ENCODE data around the gene ETV3. TPM values are rescaled to one million over a fixed set of nuclear protein-coding genes. Genes with fewer than 3 reads are reported as not detected.

The ETV3 gene
- total RNA-seq, 3 donors from 2014 or later, result 20.0 to 28.0 (median 22.0) TPM

GRCh38 chr1:157147906-157148700 is 9.9 kb upstream of the ETV3 start:
- TF ChIP-seq POLR2A (IDR thresholded peaks at IDR 0.05) (no peak), POLR2AphosphoS5 (IDR thresholded peaks at IDR 0.05) (no peak)
- TF ChIP-seq, protein P1, sequence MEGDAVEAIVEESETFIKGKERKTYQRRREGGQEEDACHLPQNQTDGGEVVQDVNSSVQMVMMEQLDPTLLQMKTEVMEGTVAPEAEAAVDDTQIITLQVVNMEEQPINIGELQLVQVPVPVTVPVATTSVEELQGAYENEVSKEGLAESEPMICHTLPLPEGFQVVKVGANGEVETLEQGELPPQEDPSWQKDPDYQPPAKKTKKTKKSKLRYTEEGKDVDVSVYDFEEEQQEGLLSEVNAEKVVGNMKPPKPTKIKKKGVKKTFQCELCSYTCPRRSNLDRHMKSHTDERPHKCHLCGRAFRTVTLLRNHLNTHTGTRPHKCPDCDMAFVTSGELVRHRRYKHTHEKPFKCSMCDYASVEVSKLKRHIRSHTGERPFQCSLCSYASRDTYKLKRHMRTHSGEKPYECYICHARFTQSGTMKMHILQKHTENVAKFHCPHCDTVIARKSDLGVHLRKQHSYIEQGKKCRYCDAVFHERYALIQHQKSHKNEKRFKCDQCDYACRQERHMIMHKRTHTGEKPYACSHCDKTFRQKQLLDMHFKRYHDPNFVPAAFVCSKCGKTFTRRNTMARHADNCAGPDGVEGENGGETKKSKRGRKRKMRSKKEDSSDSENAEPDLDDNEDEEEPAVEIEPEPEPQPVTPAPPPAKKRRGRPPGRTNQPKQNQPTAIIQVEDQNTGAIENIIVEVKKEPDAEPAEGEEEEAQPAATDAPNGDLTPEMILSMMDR (IDR thresholded peaks at IDR 0.05), result no peak
- intact Hi-C loops (cut with DNase I; ENCODE audit: low total_unique reads), result loop anchor here (5.0 kb wide), 1 partner anchor 56 kb away; no protein-coding TSS in a partner anchor
- DNase-seq (ENCODE audit: low spot score in 2 of 2), result no peak
- no peaks in the 10 kb centered on the region for H3K36me3 ChIP-seq
- no peaks in the 10 kb centered on the region for H3K27me3 ChIP-seq
- H3K27ac ChIP-seq, result peak overlapping the region in 1 of 2 donors; percentile 46
- H3K4me3 ChIP-seq, result no peak overlapping the region
- H3K4me1 ChIP-seq, result no peaks in the 10 kb centered on the region
- H3K9me3 ChIP-seq, result no peaks in the 10 kb centered on the region

DNA sequence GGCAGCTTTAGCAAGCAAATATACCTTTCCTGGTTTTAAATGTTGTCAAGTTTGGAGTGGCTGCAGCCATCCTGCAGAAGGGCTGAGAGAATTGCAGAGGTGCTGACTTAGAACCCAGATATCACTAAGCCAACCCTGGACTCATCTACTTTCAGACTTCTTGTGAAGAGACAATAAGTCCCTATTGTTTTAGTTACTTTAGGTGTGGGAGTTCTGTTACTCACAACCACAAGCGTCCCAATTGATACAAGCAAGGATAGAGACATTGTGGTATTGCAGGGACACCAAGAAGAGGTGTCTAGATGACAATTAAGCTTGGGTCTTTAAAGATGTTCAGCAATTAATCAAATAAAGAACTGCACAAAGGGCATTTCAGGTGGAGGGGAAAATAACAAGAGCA is 8.8 kb upstream of the ETV3 start:
- intact Hi-C loops (cut with DNase I; ENCODE audit: low total_unique reads), result loop anchor here (5.0 kb wide), 1 partner anchor 55 kb away; no protein-coding TSS in a partner anchor
- Histone ChIP-seq H3K36me3 (no peaks in the 10 kb centered on the region), H3K9me3 (no peaks in the 10 kb centered on the region), H3K4me3 (no peak overlapping the region), H3K4me1 (no peaks in the 10 kb centered on the region), H3K27me3 (no peaks in the 10 kb centered on the region), H3K27ac (no peak overlapping the region)
- no peak for DNase-seq (ENCODE audit: low spot score in 2 of 2)
- TF ChIP-seq, protein P1 (IDR thresholded peaks at IDR 0.05), result no peak
- TF ChIP-seq POLR2AphosphoS5 (IDR thresholded peaks at IDR 0.05) (no peak), POLR2A (IDR thresholded peaks at IDR 0.05) (no peak)

DNA sequence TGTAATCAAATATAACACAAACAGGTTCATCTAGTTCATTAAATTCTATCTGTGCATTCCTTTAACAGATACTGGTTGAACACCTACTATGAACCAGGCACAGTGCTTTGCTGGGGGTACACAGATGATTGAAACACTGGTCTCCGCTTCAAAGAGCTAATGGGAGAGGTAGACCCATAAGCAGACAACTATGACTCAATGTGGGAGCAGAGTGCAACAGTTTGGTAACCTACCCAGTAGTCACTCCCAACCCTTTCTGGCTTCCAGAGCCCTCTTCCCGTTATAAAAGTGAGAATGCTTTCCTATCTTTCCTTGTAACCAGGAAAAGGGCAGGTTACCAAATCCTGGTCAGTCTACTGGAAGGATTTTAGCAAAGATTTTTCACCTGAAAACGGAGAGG is 8.0 kb upstream of the ETV3 start:
- H3K27me3 ChIP-seq, result no peaks in the 10 kb centered on the region
- H3K27ac ChIP-seq, result no peak overlapping the region
- H3K4me3 ChIP-seq, result no peak overlapping the region
- no peaks in the 10 kb centered on the region for H3K9me3 ChIP-seq
- no peak for DNase-seq (ENCODE audit: low spot score in 2 of 2)
- no peaks in the 10 kb centered on the region for H3K4me1 ChIP-seq
- TF ChIP-seq POLR2A (IDR thresholded peaks at IDR 0.05), result no peak
- TF ChIP-seq, protein P1 (IDR thresholded peaks at IDR 0.05), result no peak
- TF ChIP-seq POLR2AphosphoS5 (IDR thresholded peaks at IDR 0.05), result no peak
- intact Hi-C loops (cut with DNase I; ENCODE audit: low total_unique reads), result loop anchor here (5.0 kb wide), 1 partner anchor 54 kb away; no protein-coding TSS in a partner anchor
- H3K36me3 ChIP-seq, result no peaks in the 10 kb centered on the region

- no peak for DNase-seq (ENCODE audit: low spot score in 2 of 2)
- no peaks in the 10 kb centered on the region for H3K4me1 ChIP-seq
- H3K27me3 ChIP-seq, result no peaks in the 10 kb centered on the region
- no peaks in the 10 kb centered on the region for H3K9me3 ChIP-seq
- peak overlapping the region; percentile 12 to 54 for H3K27ac ChIP-seq
- TF ChIP-seq, protein P1 (IDR thresholded peaks at IDR 0.05), result no peak
- TF ChIP-seq POLR2AphosphoS5 (IDR thresholded peaks at IDR 0.05) (no peak), POLR2A (IDR thresholded peaks at IDR 0.05) (no peak)
- intact Hi-C loops (cut with DNase I; ENCODE audit: low total_unique reads), result loop anchor here (5.0 kb wide), 1 partner anchor 53 kb away; no protein-coding TSS in a partner anchor
- no peak overlapping the region for H3K4me3 ChIP-seq
- no peaks in the 10 kb centered on the region for H3K36me3 ChIP-seq
These were observed 6.9 kb upstream of the ETV3 start for GRCh38 chr1:157145076-157145475.

DNA sequence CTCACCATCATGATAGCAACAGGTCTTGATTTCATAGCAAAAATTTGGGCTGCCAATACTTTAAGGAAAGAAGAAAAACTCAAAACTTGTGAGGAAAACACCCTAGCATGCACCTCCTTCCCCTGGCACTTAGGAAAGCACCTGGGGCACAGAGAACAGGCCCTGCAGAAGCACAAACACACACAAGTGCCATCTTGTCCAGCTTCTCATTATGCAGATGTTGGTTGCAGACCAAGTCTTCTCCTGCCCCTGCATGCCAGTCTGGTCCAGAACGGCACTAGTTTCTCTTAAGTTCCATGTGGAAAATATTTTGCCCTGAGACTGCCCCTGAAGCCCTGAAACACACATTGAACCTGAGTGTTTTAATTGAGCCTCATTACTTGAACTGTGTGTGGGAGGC is 6.3 kb upstream of the ETV3 start:
- Histone ChIP-seq H3K36me3 (no peaks in the 10 kb centered on the region), H3K4me1 (no peaks in the 10 kb centered on the region), H3K27me3 (no peaks in the 10 kb centered on the region), H3K9me3 (no peaks in the 10 kb centered on the region), H3K4me3 (no peak overlapping the region), H3K27ac (peak overlapping the region; percentile 12 to 54)
- TF ChIP-seq, protein P1 (IDR thresholded peaks at IDR 0.05), result no peak
- no peak for TF ChIP-seq POLR2AphosphoS5 (IDR thresholded peaks at IDR 0.05)
- TF ChIP-seq POLR2A (IDR thresholded peaks at IDR 0.05), result no peak
- intact Hi-C loops (cut with DNase I; ENCODE audit: low total_unique reads), result no loop called here
- DNase-seq (ENCODE audit: low spot score in 2 of 2), result peak in 1 of 2 donors; percentile 36
